OCI-LY1 (cell line): ENCODE results near the gene ANKUB1.

Experiments used
- H2AFZ ChIP-seq: fragments of 200-600 bp; sonication (generic), shearing (Covaris generic); 2 replicates; pipeline ENCODE4 v1.6.0; 2014; ENCODE audit warnings: antibody characterized with exemption, mild to moderate bottlenecking, low read length
- H3F3A ChIP-seq: fragments of 200-600 bp; sonication (generic), shearing (Covaris generic); 2 replicates; pipeline ENCODE4 v1.6.0; 2014; ENCODE audit warnings: mild to moderate bottlenecking, antibody characterized with exemption, low read length, moderate library complexity; ENCODE audit not compliant: insufficient read depth
- H3K27ac ChIP-seq: fragments of 200-600 bp; sonication (generic); 2 replicates; pipeline ENCODE4 v1.5.1; 2014; ENCODE audit warnings: low read length, mixed run types, mild to moderate bottlenecking, low read depth; ENCODE audit not compliant: poor library complexity, severe bottlenecking
- H3K27me3 ChIP-seq: fragments of 200-600 bp; sonication (generic); 2 replicates; pipeline ENCODE4 v1.6.0; 2014; ENCODE audit warnings: antibody characterized with exemption, mild to moderate bottlenecking, low read length, moderate library complexity; ENCODE audit not compliant: insufficient read depth
- H3K36me3 ChIP-seq: fragments of 200-600 bp; sonication (generic); 2 replicates; pipeline ENCODE4 v1.6.1; 2014; ENCODE audit warnings: mild to moderate bottlenecking, antibody characterized with exemption, low read length, moderate library complexity, mixed read lengths; ENCODE audit not compliant: insufficient read depth
- H3K4me1 ChIP-seq: fragments of 200-600 bp; sonication (generic); 2 replicates; pipeline ENCODE4 v1.5.1; 2014; ENCODE audit warnings: mild to moderate bottlenecking, low read length, moderate library complexity; ENCODE audit not compliant: insufficient read depth, severe bottlenecking
- H3K4me2 ChIP-seq: fragments of 200-600 bp; sonication (generic), shearing (Covaris generic); 2 replicates; pipeline ENCODE4 v1.6.1; 2014; ENCODE audit warnings: low read length
- H3K4me3 ChIP-seq: fragments of 200-600 bp; sonication (generic); 2 replicates; pipeline ENCODE4 v1.5.1; 2014; ENCODE audit warnings: low read length, low read depth, mild to moderate bottlenecking, mixed read lengths; ENCODE audit not compliant: poor library complexity, severe bottlenecking
- H3K79me2 ChIP-seq: fragments of 200-600 bp; shearing (Covaris generic); 2 replicates; pipeline ENCODE4 v1.6.1; 2016; ENCODE audit warnings: mixed run types, low read length, mixed read lengths; ENCODE audit not compliant: insufficient read depth
- H3K9ac ChIP-seq: fragments of 200-600 bp; sonication (generic), shearing (Covaris generic); 2 replicates; pipeline ENCODE4 v1.6.1; 2014; ENCODE audit warnings: mild to moderate bottlenecking, low read length, mixed read lengths
- H3K9me2 ChIP-seq: fragments of 200-600 bp; sonication (generic), shearing (Covaris generic); 2 replicates; pipeline ENCODE4 v1.6.1; 2014; ENCODE audit warnings: low read depth, mild to moderate bottlenecking, low read length, mixed read lengths
- H3K9me3 ChIP-seq: fragments of 200-600 bp; shearing (Covaris generic); 2 replicates; pipeline ENCODE4 v1.6.1; 2014; ENCODE audit warnings: low read length, mixed read lengths
- H4K20me1 ChIP-seq: fragments of 200-600 bp; sonication (generic), shearing (Covaris generic); 2 replicates; pipeline ENCODE4 v1.6.0; 2016; ENCODE audit warnings: mild to moderate bottlenecking, low read length; ENCODE audit not compliant: insufficient read depth
- EZH2 ChIP-seq: fragments of 200-600 bp; sonication (generic), shearing (Covaris generic); IDR thresholded peaks from 2 replicates; pipeline ENCODE4 v1.8.0; 2017; ENCODE audit warnings: borderline replicate concordance, mixed run types, mild to moderate bottlenecking, antibody characterized with exemption, low read length, moderate library complexity, mixed read lengths
- TF ChIP-seq, protein P1 (sequence below): fragments of 200-600 bp; sonication (generic), shearing (Covaris generic); IDR thresholded peaks from 2 replicates; pipeline ENCODE4 v1.5.1; 2017; ENCODE audit warnings: mild to moderate bottlenecking, antibody characterized with exemption, low read length, moderate library complexity, mixed read lengths

The ANKUB1 gene

GRCh38 chr3:149717391-149718056 is 74.8 kb downstream of the ANKUB1 start:
- no peak overlapping the region for H3K27ac ChIP-seq
- no peak for TF ChIP-seq EZH2
- TF ChIP-seq, protein P1, sequence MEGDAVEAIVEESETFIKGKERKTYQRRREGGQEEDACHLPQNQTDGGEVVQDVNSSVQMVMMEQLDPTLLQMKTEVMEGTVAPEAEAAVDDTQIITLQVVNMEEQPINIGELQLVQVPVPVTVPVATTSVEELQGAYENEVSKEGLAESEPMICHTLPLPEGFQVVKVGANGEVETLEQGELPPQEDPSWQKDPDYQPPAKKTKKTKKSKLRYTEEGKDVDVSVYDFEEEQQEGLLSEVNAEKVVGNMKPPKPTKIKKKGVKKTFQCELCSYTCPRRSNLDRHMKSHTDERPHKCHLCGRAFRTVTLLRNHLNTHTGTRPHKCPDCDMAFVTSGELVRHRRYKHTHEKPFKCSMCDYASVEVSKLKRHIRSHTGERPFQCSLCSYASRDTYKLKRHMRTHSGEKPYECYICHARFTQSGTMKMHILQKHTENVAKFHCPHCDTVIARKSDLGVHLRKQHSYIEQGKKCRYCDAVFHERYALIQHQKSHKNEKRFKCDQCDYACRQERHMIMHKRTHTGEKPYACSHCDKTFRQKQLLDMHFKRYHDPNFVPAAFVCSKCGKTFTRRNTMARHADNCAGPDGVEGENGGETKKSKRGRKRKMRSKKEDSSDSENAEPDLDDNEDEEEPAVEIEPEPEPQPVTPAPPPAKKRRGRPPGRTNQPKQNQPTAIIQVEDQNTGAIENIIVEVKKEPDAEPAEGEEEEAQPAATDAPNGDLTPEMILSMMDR = peak; percentile 83
- H3K9me3 ChIP-seq = 0 out of 2 replicates have a peak, but pooled peaks cover 3% of the 10 kb centered on the region
- no peaks in the 10 kb centered on the region for H3K9me2 ChIP-seq
- no peak overlapping the region for H2AFZ ChIP-seq
- no peak overlapping the region for H3K9ac ChIP-seq
- H3K4me2 ChIP-seq = peak overlapping the region; percentile 10; the same call in 1 of the 2 replicates
- no peaks in the 10 kb centered on the region for H4K20me1 ChIP-seq
- H3K27me3 ChIP-seq = no peaks in the 10 kb centered on the region
- H3F3A ChIP-seq = no peaks in the 10 kb centered on the region
- no peaks in the 10 kb centered on the region for H3K36me3 ChIP-seq
- no peaks in the 10 kb centered on the region for H3K79me2 ChIP-seq
- no peaks in the 10 kb centered on the region for H3K4me1 ChIP-seq
- H3K4me3 ChIP-seq = no peak overlapping the region

DNA sequence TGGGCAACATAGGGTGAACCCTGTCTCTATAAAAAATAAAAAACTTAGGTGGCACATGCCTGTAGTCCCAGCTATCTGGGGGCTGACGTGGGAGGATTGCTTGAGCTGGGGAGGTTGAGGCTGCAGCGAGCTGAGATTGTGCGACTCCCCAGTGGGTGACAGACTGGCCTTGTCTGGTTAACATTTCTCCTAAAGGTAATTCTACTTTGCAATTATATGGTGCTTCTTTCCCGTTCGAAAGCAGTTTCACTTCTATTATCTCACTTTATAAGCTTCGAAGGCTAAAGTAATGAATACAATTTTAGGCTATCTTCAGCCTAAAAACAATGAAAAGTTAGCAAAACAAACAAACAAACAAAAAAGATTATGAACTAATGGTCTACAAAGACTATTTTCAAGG is 75.4 kb downstream of the ANKUB1 start:
- peak overlapping the region; percentile 10; the same call in 1 of the 2 replicates for H3K4me2 ChIP-seq
- H3K27me3 ChIP-seq = no peaks in the 10 kb centered on the region
- H3K4me3 ChIP-seq = no peak overlapping the region
- H3K4me1 ChIP-seq = no peaks in the 10 kb centered on the region
- no peaks in the 10 kb centered on the region for H4K20me1 ChIP-seq
- no peaks in the 10 kb centered on the region for H3K36me3 ChIP-seq
- 0 out of 2 replicates have a peak, but pooled peaks cover 3% of the 10 kb centered on the region for H3K9me3 ChIP-seq
- H3K27ac ChIP-seq = no peak overlapping the region
- no peak overlapping the region for H3K9ac ChIP-seq
- no peak for TF ChIP-seq EZH2
- TF ChIP-seq, protein P1 = no peak
- no peak overlapping the region for H2AFZ ChIP-seq
- H3K79me2 ChIP-seq = no peaks in the 10 kb centered on the region
- no peaks in the 10 kb centered on the region for H3K9me2 ChIP-seq
- H3F3A ChIP-seq = no peaks in the 10 kb centered on the region

- H4K20me1 ChIP-seq = no peaks in the 10 kb centered on the region
- no peak for TF ChIP-seq EZH2
- TF ChIP-seq, protein P1 = no peak
- no peaks in the 10 kb centered on the region for H3K79me2 ChIP-seq
- H3K36me3 ChIP-seq = no peaks in the 10 kb centered on the region
- no peak overlapping the region for H3K4me2 ChIP-seq
- no peak overlapping the region for H3K4me3 ChIP-seq
- H2AFZ ChIP-seq = no peak overlapping the region
- no peaks in the 10 kb centered on the region for H3K9me2 ChIP-seq
- H3K4me1 ChIP-seq = no peaks in the 10 kb centered on the region
- H3K27me3 ChIP-seq = no peaks in the 10 kb centered on the region
- no peak overlapping the region for H3K27ac ChIP-seq
- no peaks in the 10 kb centered on the region for H3F3A ChIP-seq
- H3K9me3 ChIP-seq = no peaks in the 10 kb centered on the region
- no peak overlapping the region for H3K9ac ChIP-seq
Observed at GRCh38 chr3:149715247-149715646, 77.1 kb downstream of the ANKUB1 start.
